Muscle of leg (tissue), 9 donors: ENCODE results near the gene CCR4. TPM values are rescaled to one million over a fixed set of nuclear protein-coding genes. Genes with fewer than 3 reads are reported as not detected.

Source experiments
- polyA plus RNA-seq, 8 donors: library from polyadenylated mRNA; unstranded; fragments of 120-200 nt; gene quantifications; one replicate each; pipeline versions ENCODE4 v1.2.1 to v1.2.3, GENCODE V29; 2013; ENCODE audit warnings: inconsistent platforms in 1 of 8, low replicate concordance in 1 of 8; ENCODE audit not compliant: insufficient read length in 8 of 8, insufficient read depth in 1 of 8
- total RNA-seq: library from RNA; stranded (reverse); fragments of 120-200 nt; gene quantifications from one replicate; pipeline ENCODE4 v1.2.4, GENCODE V29; 2013

The CCR4 gene
- total and polyA plus RNA-seq, 9 donors = 0.04 to 0.21 (median 0.13) TPM; not detected in 2

Other genes starting within 250 kb of the CCR4 start
- gene TRIM71, start 133.6 kb upstream of the CCR4 start, total RNA-seq = 0.18 TPM
- gene TRIM71, start 133.6 kb upstream of the CCR4 start, polyA plus RNA-seq = under 1 TPM; 0.13 to 0.44 (median 0.18) TPM
- gene GLB1, start 145.5 kb downstream of the CCR4 start, total RNA-seq = 25.6 TPM
- gene GLB1, start 145.5 kb downstream of the CCR4 start, polyA plus RNA-seq = 10 to 100 TPM; 27.0 to 47.5 (median 35.1) TPM
- gene TMPPE, start 145.5 kb downstream of the CCR4 start, total RNA-seq = 1.6 TPM
- 1 to 10 TPM in 1 of 8 donors, under 1 TPM in 7; 0.36 to 1.1 (median 0.74) TPM for gene TMPPE, start 145.5 kb downstream of the CCR4 start, polyA plus RNA-seq
- 167 TPM for gene CRTAP, start 162.4 kb downstream of the CCR4 start, total RNA-seq
- gene CRTAP, start 162.4 kb downstream of the CCR4 start, polyA plus RNA-seq = 100 to 1,000 TPM; 142 to 260 (median 189) TPM